Effector memory CD4-positive, alpha-beta T cell (primary cell): ENCODE results near the gene SMIM10L2A.

Experiments used
- DNase-seq, 3 donors: peaks; one replicate each; pipeline ENCODE4 v3.0.0-alpha.2; 2020
- H3K27ac ChIP-seq: 2 replicates; pipeline ENCODE4 v1.7.0; 2013; ENCODE audit warnings: mild to moderate bottlenecking, low read length, moderate library complexity; ENCODE audit not compliant: insufficient read depth, poor library complexity, severe bottlenecking
- H3K27me3 ChIP-seq: replicated peaks from 2 replicates; pipeline ENCODE4 v1.7.0; 2013; ENCODE audit warnings: mild to moderate bottlenecking, low read length; ENCODE audit not compliant: insufficient read depth, control insufficient read depth, poor library complexity, severe bottlenecking
- H3K36me3 ChIP-seq: 2 replicates; pipeline ENCODE4 v1.7.0; 2013; ENCODE audit warnings: mild to moderate bottlenecking, low read length, moderate library complexity; ENCODE audit not compliant: control insufficient read depth, insufficient read depth
- H3K4me1 ChIP-seq: 2 replicates; pipeline ENCODE4 v1.7.0; 2013; ENCODE audit warnings: low read length, mild to moderate bottlenecking; ENCODE audit not compliant: control insufficient read depth, insufficient read depth, poor library complexity, severe bottlenecking
- H3K4me3 ChIP-seq: 2 replicates; pipeline ENCODE4 v1.7.0; 2013; ENCODE audit warnings: low read length, low read depth, mild to moderate bottlenecking; ENCODE audit not compliant: insufficient read depth, poor library complexity, severe bottlenecking
- H3K9me3 ChIP-seq: 2 replicates; pipeline ENCODE4 v1.7.0; 2013; ENCODE audit warnings: mild to moderate bottlenecking, low read length, moderate library complexity; ENCODE audit not compliant: control insufficient read depth

The SMIM10L2A gene

DNA sequence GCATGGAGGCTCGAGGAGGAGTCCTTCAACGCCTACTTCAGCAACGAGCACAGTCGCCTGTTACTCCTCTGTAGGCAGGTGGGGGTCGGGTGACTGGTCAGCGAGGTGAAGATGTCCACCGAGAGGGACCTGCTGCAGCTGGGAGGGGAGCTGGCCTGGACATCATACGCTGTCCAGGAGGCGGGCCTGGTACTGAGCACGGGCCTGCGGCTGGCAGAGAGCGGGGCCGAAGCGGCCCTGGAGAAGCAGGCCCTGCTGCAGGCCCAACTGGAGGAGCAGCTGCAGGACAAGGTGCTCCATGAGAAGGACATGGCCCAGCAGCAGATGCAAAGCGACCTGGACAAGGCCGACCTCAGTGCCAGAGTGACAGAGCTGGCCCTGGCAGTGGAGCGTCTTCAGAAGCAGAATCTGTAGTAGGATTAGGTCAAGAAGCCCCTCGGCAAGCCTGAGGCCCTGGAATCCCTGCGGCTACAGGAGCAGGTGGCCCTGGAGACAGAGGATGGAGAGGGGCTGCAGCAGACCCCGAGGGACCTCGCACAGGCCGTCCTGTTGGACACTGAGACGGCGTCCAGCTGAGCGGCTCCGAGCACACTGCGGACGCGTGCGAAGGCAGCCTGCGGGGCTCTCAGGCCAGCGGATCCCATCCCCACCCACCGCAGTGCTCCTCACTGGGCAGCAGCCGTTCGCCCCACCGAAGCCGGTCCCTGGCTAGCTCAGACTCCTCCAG lies 11.9 kb downstream of the SMIM10L2A start:
- Histone ChIP-seq H3K36me3 (no peaks in the 10 kb centered on the region), H3K27ac (no peak overlapping the region), H3K4me3 (no peak overlapping the region), H3K27me3 (no peaks in the 10 kb centered on the region), H3K4me1 (no peaks in the 10 kb centered on the region), H3K9me3 (no peaks in the 10 kb centered on the region)
- DNase-seq: no peak

GRCh38 chrX:135434258-135435138 lies 12.8 kb downstream of the SMIM10L2A start:
- Histone ChIP-seq H3K4me3 (no peak overlapping the region), H3K9me3 (no peaks in the 10 kb centered on the region), H3K27me3 (no peaks in the 10 kb centered on the region), H3K36me3 (no peaks in the 10 kb centered on the region), H3K27ac (no peak overlapping the region), H3K4me1 (no peaks in the 10 kb centered on the region)
- no peak for DNase-seq

DNA sequence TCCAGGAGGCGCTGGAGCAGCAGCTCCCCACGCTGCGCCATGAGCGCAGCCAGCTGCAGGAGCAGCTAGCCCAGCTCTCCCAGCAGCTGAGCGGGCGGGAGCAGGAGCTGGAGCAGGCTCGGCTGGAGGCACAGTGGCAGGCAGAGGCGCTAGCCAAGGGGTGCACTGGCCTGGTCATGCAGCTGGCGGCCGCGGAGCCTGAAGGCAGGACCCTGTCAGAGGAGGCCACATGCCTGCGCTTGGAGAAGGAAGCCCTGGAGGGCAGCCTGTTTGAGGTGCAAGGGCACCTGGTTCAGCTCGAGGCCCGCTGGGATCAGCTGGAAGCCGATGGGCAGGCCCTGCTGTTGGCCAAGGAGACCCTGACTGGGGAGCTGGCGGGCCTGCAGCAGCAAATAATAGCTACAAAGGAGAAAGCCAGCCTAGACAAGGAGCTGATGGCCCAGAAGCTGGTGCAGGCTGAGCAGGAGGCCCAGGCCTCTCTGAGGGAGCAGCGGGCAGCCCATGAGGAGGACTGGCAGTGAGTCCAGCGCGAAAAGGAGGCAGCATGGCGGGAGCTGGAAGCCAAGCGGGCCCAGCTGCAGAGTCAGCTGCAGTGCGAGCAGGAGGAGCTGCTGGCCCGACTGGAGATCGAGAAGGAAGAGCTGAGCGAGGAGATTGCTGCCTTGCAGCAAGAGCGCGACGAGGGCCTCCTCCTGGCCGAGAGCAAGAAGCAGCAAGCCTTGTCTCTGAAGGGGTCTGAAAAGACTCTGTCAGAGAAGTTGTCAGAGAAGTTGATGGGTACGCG lies 13.6 kb downstream of the SMIM10L2A start:
- H3K27ac ChIP-seq: no peak overlapping the region
- no peaks in the 10 kb centered on the region for H3K4me1 ChIP-seq
- DNase-seq: no peak
- H3K9me3 ChIP-seq: no peaks in the 10 kb centered on the region
- no peak overlapping the region for H3K4me3 ChIP-seq
- no peaks in the 10 kb centered on the region for H3K36me3 ChIP-seq
- no peaks in the 10 kb centered on the region for H3K27me3 ChIP-seq

GRCh38 chrX:135435933-135436332 lies 14.2 kb downstream of the SMIM10L2A start:
- no peaks in the 10 kb centered on the region for H3K36me3 ChIP-seq
- H3K4me1 ChIP-seq: no peaks in the 10 kb centered on the region
- H3K4me3 ChIP-seq: no peak overlapping the region
- H3K9me3 ChIP-seq: no peaks in the 10 kb centered on the region
- DNase-seq: no peak
- no peaks in the 10 kb centered on the region for H3K27me3 ChIP-seq
- no peak overlapping the region for H3K27ac ChIP-seq

GRCh38 chrX:135436456-135436855 lies 14.7 kb downstream of the SMIM10L2A start:
- no peaks in the 10 kb centered on the region for H3K27me3 ChIP-seq
- no peaks in the 10 kb centered on the region for H3K9me3 ChIP-seq
- H3K36me3 ChIP-seq: no peaks in the 10 kb centered on the region
- DNase-seq: no peak
- H3K4me1 ChIP-seq: no peaks in the 10 kb centered on the region
- H3K4me3 ChIP-seq: no peak overlapping the region
- no peak overlapping the region for H3K27ac ChIP-seq

GRCh38 chrX:135436966-135437866 lies 15.5 kb downstream of the SMIM10L2A start:
- DNase-seq: no peak
- Histone ChIP-seq H3K27ac (no peak overlapping the region), H3K4me3 (no peak overlapping the region), H3K4me1 (no peaks in the 10 kb centered on the region), H3K27me3 (no peaks in the 10 kb centered on the region), H3K36me3 (no peaks in the 10 kb centered on the region), H3K9me3 (no peaks in the 10 kb centered on the region)

- no peak overlapping the region for H3K27ac ChIP-seq
- H3K4me3 ChIP-seq: no peak overlapping the region
- no peaks in the 10 kb centered on the region for H3K4me1 ChIP-seq
These were observed 16.4 kb downstream of the SMIM10L2A start for GRCh38 chrX:135437867-135438733.

GRCh38 chrX:135438734-135439043 lies 16.9 kb downstream of the SMIM10L2A start:
- Histone ChIP-seq H3K27ac (no peak overlapping the region), H3K4me3 (no peak overlapping the region), H3K27me3 (no peaks in the 10 kb centered on the region), H3K4me1 (no peaks in the 10 kb centered on the region), H3K36me3 (no peaks in the 10 kb centered on the region), H3K9me3 (no peaks in the 10 kb centered on the region)
- no peak for DNase-seq

More at GRCh38 chrX:135437867-135438733, 16.4 kb downstream of the SMIM10L2A start:
- no peaks in the 10 kb centered on the region for H3K36me3 ChIP-seq
- DNase-seq: no peak
- H3K27me3 ChIP-seq: no peaks in the 10 kb centered on the region
- H3K9me3 ChIP-seq: no peaks in the 10 kb centered on the region
